Dedifferentiated amniotic fluid mesenchymal stem cell (primary cell): ENCODE measurements around the gene CALU.
A peak's percentile ranks its signal among the peaks of the same experiment; 100 is the strongest.

Experiments used
- DNase-seq: peaks from one replicate; pipeline ENCODE4 v3.0.0-alpha.2; 2016; ENCODE audit errors: extremely low spot score

CALU gene

GRCh38 chr7:128724743-128725142 lies 14.4 kb upstream of the CALU start:
- DNase-seq: no peak

DNA sequence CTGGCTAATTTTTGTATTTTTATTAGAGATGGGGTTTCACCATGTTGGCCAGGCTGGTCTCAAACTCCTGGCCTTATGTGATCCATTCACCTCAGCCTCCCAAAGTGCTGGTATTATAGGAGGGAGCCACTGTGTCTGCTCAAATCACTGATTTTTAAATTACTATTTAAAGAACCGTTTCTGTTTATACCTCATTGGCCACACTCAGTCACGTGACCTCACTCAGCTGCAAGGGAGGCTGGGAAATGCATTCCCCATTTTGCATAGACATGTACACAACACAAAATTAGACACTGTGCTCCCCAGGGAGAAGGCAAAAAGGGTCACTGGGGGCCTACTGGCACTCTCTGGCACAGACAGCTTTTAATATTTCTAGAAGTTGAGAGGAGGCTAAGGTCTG lies 13.6 kb upstream of the CALU start:
- DNase-seq: no peak

GRCh38 chr7:128726059-128726736 lies 13.0 kb upstream of the CALU start:
- no peak for DNase-seq

- DNase-seq: no peak
These were observed 12.5 kb upstream of the CALU start for GRCh38 chr7:128726737-128727072.

- DNase-seq: no peak
These were observed 11.9 kb upstream of the CALU start for GRCh38 chr7:128727239-128727638.

GRCh38 chr7:128728598-128728997 lies 10.6 kb upstream of the CALU start:
- peak; percentile 44 for DNase-seq

DNA sequence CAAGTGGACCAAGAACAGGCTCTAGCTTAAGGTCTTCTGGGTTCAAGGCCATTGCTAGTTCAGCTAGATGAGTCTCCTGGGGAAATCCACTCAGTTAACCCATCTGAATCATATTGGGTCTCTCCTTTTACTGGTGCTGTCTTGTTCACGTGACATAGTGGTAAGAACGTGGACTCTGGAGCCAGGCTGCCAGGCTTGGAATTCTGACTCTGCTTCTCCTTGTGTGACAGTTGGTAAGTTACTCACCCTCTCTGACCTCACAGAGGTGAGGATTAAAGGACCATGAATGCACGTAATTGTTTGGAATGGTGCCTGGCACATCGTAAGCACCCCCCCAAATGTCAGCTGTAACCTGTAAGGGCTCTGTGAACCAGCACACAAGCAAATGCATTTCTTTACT lies 9.7 kb upstream of the CALU start:
- no peak for DNase-seq

- DNase-seq: no peak
These were observed 8.0 kb upstream of the CALU start for GRCh38 chr7:128731184-128731583.

DNA sequence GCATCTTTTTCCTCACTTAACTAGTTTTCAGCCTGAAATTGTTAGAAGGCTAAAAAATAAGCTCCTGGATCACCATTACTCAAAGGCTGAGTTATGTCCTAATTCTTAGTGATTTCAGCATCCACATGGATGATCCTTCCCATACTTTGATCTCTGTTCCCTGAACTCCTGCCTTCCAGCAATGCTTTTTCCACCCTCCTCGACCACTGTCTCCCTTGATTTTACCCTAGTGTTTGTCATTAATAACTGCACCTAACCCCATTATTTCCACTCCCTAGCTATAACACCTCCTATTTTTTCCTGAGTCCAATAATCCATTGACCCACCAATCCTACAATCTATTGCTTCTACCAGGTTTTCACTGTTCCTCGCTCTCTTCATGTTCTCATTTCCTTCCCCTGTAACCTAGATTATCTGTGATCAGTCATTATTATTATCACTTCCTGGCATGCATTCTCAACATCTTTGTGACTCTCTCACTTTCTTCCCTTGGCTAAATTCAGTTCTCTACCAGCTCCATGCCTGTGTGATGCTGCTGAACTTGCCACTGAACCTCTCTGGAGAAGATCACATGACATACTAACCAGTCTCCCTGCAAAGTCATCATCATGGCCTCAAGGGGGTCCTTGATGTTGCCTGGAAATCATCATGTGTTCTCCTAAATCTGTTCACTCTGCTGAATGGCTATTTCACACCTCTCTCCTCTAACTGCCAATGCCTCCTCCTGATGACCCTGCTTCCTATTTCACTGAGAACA lies 6.5 kb upstream of the CALU start:
- no peak for DNase-seq

- DNase-seq: no peak
These were observed 5.9 kb upstream of the CALU start for GRCh38 chr7:128733278-128733645.

GRCh38 chr7:128734890-128735289 lies 4.3 kb upstream of the CALU start:
- DNase-seq: no peak

- DNase-seq: no peak
These were observed 3.7 kb upstream of the CALU start for GRCh38 chr7:128735436-128735835.

DNA sequence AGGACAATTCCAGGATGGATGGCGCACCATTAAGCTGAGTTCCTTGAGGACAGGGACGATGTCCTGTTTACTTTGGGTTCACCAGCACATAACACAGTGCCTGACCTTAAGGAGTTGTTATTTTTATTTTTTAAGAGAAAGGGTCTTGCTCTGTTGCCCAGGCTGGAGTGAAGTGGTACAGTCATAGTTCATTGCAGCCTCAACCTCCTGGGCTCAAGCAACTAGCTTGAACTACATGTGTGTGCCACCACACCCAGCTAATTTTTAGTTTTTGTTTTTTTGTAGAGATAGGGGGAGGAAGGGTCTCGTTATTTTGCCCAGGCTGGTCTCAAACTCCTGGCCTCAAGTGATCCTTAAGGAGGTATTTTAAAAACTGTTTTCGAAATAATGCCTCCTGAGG lies 1.7 kb upstream of the CALU start:
- no peak for DNase-seq

GRCh38 chr7:128737867-128738385 lies 1.2 kb upstream of the CALU start:
- DNase-seq: peak; percentile 59

DNA sequence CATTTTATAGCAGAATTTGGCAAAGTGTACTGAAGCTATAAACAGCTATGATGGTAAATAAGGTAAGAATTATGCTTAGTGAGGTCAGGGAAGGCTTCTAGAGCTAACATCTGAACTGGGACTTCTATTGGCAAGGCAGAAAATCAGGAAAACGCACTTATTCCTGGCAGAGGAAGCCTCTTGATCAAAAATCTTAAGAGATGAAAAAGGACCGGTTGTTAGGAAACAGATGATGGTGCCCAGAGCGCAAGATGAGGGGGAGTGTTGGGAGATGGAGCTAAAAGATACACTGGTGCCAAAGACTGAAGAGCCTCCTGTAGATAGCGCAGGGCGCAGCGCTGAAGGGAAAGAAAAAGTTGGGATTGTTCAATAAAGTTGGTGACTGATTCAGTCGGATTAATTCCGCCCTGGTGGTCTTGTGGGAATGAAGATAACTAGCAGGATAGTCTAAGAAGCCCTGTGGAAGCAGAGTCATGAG lies 550 bp upstream of the CALU start:
- peak; percentile 50 for DNase-seq

GRCh38 chr7:128739990-128740682 lies 977 bp downstream of the CALU start:
- no peak for DNase-seq

- DNase-seq: no peak
These were observed 1.8 kb downstream of the CALU start for GRCh38 chr7:128740996-128741395.

- DNase-seq: no peak
These were observed 2.3 kb downstream of the CALU start for GRCh38 chr7:128741491-128741890.

- DNase-seq: peak; percentile 84
These were observed 3.0 kb downstream of the CALU start for GRCh38 chr7:128742206-128742605.

DNA sequence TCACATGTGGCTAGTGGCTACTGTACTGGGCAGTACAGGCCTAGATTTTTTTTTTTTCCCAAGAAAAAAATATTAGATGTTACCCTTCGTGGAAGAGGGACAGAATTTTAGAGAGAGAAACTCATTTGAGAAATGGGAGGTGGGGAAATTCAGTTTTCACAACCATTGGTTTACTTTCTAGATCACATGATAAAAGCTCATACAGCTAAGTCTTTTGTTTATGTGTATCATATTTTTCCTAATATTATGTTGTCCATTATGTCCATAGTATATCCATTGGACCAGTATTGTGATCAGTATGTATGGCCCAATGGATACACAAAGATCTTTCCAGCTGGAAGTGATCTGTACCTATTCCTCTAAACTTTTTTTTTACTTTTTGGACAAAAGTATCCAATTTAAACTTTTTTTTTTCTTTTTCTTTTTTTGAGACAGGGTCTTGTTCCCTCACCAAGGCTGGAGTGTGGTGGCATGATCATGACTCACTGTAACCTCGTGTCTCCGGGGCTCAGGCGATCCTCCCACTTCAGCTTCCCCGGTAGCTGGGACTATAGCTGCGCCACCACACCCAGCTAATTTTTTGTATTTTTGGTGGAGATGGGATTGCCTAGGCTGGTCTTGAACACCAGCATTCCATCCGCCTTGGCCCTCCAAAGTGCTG lies 4.1 kb downstream of the CALU start:
- DNase-seq: no peak

GRCh38 chr7:128744366-128744905 lies 5.3 kb downstream of the CALU start:
- DNase-seq: no peak

DNA sequence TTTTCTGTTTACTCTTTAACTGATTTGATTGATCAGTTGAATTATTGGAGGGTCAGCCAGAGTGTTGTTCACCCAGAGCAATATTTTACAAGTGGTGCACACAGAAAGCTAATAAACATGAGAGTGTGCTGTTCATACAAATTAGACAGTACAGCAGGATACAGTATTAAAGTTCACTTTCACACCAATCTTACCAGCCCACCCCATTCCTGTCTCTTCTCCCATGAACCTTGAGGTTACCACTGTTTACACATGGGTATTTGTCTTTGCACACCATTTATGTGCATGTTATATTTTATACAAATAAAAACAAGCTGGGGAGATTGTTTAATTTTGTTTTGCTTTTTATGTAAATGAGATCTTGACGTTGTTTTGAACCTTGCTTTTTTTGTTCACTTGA lies 6.5 kb downstream of the CALU start:
- no peak for DNase-seq
